ENCODE results near the gene AAGAB. TPM values are rescaled to one million over a fixed set of nuclear protein-coding genes. Genes with fewer than 3 reads are reported as not detected.

Gene AAGAB, protein sequence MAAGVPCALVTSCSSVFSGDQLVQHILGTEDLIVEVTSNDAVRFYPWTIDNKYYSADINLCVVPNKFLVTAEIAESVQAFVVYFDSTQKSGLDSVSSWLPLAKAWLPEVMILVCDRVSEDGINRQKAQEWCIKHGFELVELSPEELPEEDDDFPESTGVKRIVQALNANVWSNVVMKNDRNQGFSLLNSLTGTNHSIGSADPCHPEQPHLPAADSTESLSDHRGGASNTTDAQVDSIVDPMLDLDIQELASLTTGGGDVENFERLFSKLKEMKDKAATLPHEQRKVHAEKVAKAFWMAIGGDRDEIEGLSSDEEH
- total RNA-seq: 27.5 TPM

GRCh38 chr15:67254238-67255175 lies at the start of gene AAGAB, which contains the start of gene IQCH:
AAGAB (minus strand) TSS chr15:67254661; CDS start chr15:67254631, 30 bp downstream.
IQCH (plus strand) TSS chr15:67254786; CDS start chr15:67254897, 111 bp downstream.

Other genes with a start within 250 kb of the AAGAB start
- 6.9 TPM for gene SMAD3, start 189.1 kb downstream of the AAGAB start, total RNA-seq
- gene IQCH, start 125 bp upstream of the AAGAB start, total RNA-seq: 2.8 TPM